PC-3 (cell line): ENCODE measurements around the gene IGFLR1.

Source experiments
- CTCF ChIP-seq: fragments of 300-600 bp; sonication (generic); conservative IDR thresholded peaks from 2 replicates; pipeline ENCODE4 v1.5.1; 2017; ENCODE audit warnings: antibody characterized with exemption, low read depth, mild to moderate bottlenecking, low read length
- EZH2phosphoT487 ChIP-seq: fragments of 300-600 bp; sonication (generic); IDR thresholded peaks from 2 replicates; pipeline ENCODE4 v1.6.1; 2018; ENCODE audit warnings: mild to moderate bottlenecking, antibody characterized with exemption, low read length, borderline replicate concordance

- TF ChIP-seq CTCF (no peak), EZH2phosphoT487 (no peak)
These were observed 24.4 kb upstream of the IGFLR1 start for GRCh38 chr19:35766571-35767104.
